HCT116 (cell line): ENCODE results near the gene GJB2. TPM values are rescaled to one million over a fixed set of nuclear protein-coding genes. Genes with fewer than 3 reads are reported as not detected.

ENCODE experiments used
- ATAC-seq: fragments of 200-7000 bp; cut with Tn5 transposase; 2 replicates; pipeline ENCODE4 v1.9.1; 2020; ENCODE audit warnings: mild to moderate bottlenecking, moderate library complexity
- BruUV-seq: library from RNA; stranded (reverse); fragments of 400-500 nt; replicated peaks from 2 replicates; lab custom pipeline; 2021; lab: Mats Ljungman, UMichigan
- CTCF ChIA-PET: fragments of 300-600 bp; sonication (Branson Sonifier 250); formaldehyde crosslinking; loops from one replicate; lab custom pipeline; 2021; ENCODE audit warnings: antibody characterized with exemption; lab: Charles Lee
- POLR2A ChIA-PET: fragments of 300-600, 350-600 bp; sonication (Branson Sonifier 250); formaldehyde crosslinking; loops from one replicate; lab custom pipeline; 2021; ENCODE audit warnings: antibody characterized with exemption; lab: Charles Lee
- RAD21 ChIA-PET, 2 experiments: fragments of 300-600 bp; sonication (Branson Sonifier 250); formaldehyde crosslinking; loops; one replicate each; lab custom pipeline; 2023; ENCODE audit warnings: low total read pairs in 2 of 2; ENCODE audit not compliant: uncharacterized antibody in 2 of 2, unreplicated experiment in 2 of 2, low non-redundant PET in 1 of 2; lab: Charles Lee
- DNase-seq: peaks from one replicate; pipeline ENCODE4 v3.0.0-alpha.2; 2010; ENCODE audit warnings: low read depth, low spot score
- H2AFZ ChIP-seq: fragments of 200-600 bp; shearing (Covaris generic), sonication (generic); 2 replicates; pipeline ENCODE4 v1.6.1; 2017; ENCODE audit warnings: low read depth, mixed run types, mixed read lengths, antibody characterized with exemption, low read length; ENCODE audit not compliant: poor library complexity, severe bottlenecking
- H3K27ac ChIP-seq: 2 replicates; pipeline ENCODE4 v1.5.1; 2012; ENCODE audit warnings: low read depth, low read length
- H3K27me3 ChIP-seq: fragments of 200-600 bp; sonication (generic); 2 replicates; pipeline ENCODE4 v1.6.1; 2016; ENCODE audit warnings: mixed run types, low read length, mixed read lengths; ENCODE audit not compliant: insufficient read depth
- H3K36me3 ChIP-seq, 2 experiments: fragments of 200-500 bp in 1 of 2; fragments of 200-600 bp in 1 of 2; sonication (Bioruptor generic) in 1 of 2; sonication (generic) in 1 of 2; 2 replicates each; pipeline versions ENCODE4 v1.5.1 to v1.6.1; 2014 to 2016; ENCODE audit warnings: low read length in 2 of 2, inconsistent platforms in 1 of 2, mixed read lengths in 1 of 2, mixed run types in 1 of 2; ENCODE audit not compliant: insufficient read depth in 2 of 2, control insufficient read depth in 1 of 2
- H3K4me1 ChIP-seq, 2 experiments: fragments of 200-600 bp in 1 of 2; sonication (generic) in 1 of 2; 2 replicates each; pipeline versions ENCODE4 v1.5.1 to v1.6.1; 2012 to 2017; ENCODE audit warnings: low read length in 2 of 2, inconsistent platforms in 1 of 2, mild to moderate bottlenecking in 1 of 2, mixed read lengths in 1 of 2, mixed run types in 1 of 2, moderate library complexity in 1 of 2; ENCODE audit not compliant: insufficient read depth in 2 of 2, control insufficient read depth in 1 of 2
- H3K4me2 ChIP-seq: fragments of 200-600 bp; sonication (generic); 2 replicates; pipeline ENCODE4 v1.6.1; 2017; ENCODE audit warnings: mixed run types, low read length, mixed read lengths
- H3K4me3 ChIP-seq, 2 experiments: fragments of 200-600 bp in 1 of 2; sonication (generic) in 1 of 2; replicated peaks in 1 of 2; 2 replicates each; pipeline ENCODE4 v1.5.1; 2011 to 2016; ENCODE audit warnings: low read length in 2 of 2, control low read depth in 1 of 2, low read depth in 1 of 2, mild to moderate bottlenecking in 1 of 2, mixed read lengths in 1 of 2, mixed run types in 1 of 2
- H3K79me2 ChIP-seq: fragments of 200-600 bp; sonication (generic); 2 replicates; pipeline ENCODE4 v1.6.1; 2017; ENCODE audit warnings: mild to moderate bottlenecking, mixed run types, low read length, moderate library complexity, mixed read lengths; ENCODE audit not compliant: insufficient read depth
- H3K9ac ChIP-seq: fragments of 200-600 bp; sonication (generic); 2 replicates; pipeline ENCODE4 v1.6.1; 2016; ENCODE audit warnings: low read length, mixed read lengths
- H3K9me2 ChIP-seq: fragments of 200-600 bp; sonication (generic), shearing (Covaris generic); 2 replicates; pipeline ENCODE4 v1.6.1; 2017; ENCODE audit warnings: mixed run types, mild to moderate bottlenecking, moderate library complexity; ENCODE audit not compliant: insufficient read depth
- H3K9me3 ChIP-seq, 2 experiments: fragments of 200-500 bp in 1 of 2; fragments of 200-600 bp in 1 of 2; sonication (Bioruptor generic) in 1 of 2; sonication (generic) in 1 of 2; 2 replicates each; pipeline ENCODE4 v1.6.1; 2014 to 2017; ENCODE audit warnings: low read length in 2 of 2, mixed read lengths in 2 of 2, inconsistent platforms in 1 of 2, low read depth in 1 of 2, mild to moderate bottlenecking in 1 of 2, mixed run types in 1 of 2, moderate library complexity in 1 of 2; ENCODE audit not compliant: control insufficient read depth in 1 of 2, insufficient read depth in 1 of 2
- H4K20me1 ChIP-seq: fragments of 200-600 bp; sonication (generic), shearing (Covaris generic); 2 replicates; pipeline ENCODE4 v1.6.1; 2017; ENCODE audit warnings: mixed run types, mild to moderate bottlenecking, moderate library complexity; ENCODE audit not compliant: insufficient read depth
- CEBPB ChIP-seq: IDR thresholded peaks from 2 replicates; pipeline ENCODE4 v1.6.1; 2012; ENCODE audit warnings: low read depth
- EGR1 ChIP-seq: IDR thresholded peaks from 2 replicates; pipeline ENCODE4 v1.6.1; 2012; ENCODE audit warnings: low read depth
- POLR2AphosphoS5 ChIP-seq: IDR thresholded peaks from 2 replicates; pipeline ENCODE4 v1.6.1; 2011; ENCODE audit warnings: mild to moderate bottlenecking, low read depth, low read length, moderate library complexity
- SRF ChIP-seq: IDR thresholded peaks from 2 replicates; pipeline ENCODE4 v1.6.1; 2012; ENCODE audit warnings: low read depth
- intact Hi-C: fragments of 100-400 bp; cut with micrococcal nuclease; formaldehyde crosslinking; loops from 2 replicates; pipeline ENCODE4 v1.10.0; 2022
- total RNA-seq: library from RNA; stranded (reverse); gene quantifications from one replicate; pipeline ENCODE4 v1.2.1, GENCODE V29; 2021; ENCODE audit not compliant: unreplicated experiment

The GJB2 gene
- total RNA-seq, 1 experiment from 2014 or later = 44.7 TPM

- no peak for ATAC-seq
- Histone ChIP-seq H3K9ac (no peak overlapping the region), H3K36me3 (no peaks in the 10 kb centered on the region), H3K4me1 (peaks cover 15 to 31% of the 10 kb centered on the region in 2 experiments), H3K9me3 (no peaks in the 10 kb centered on the region), H2AFZ (no peak overlapping the region), H3K79me2 (no peaks in the 10 kb centered on the region), H3K27ac (no peak overlapping the region), H3K27me3 (no peaks in the 10 kb centered on the region), H3K9me2 (no peaks in the 10 kb centered on the region), H3K4me3 (no peak overlapping the region), H4K20me1 (no peaks in the 10 kb centered on the region), H3K4me2 (no peak overlapping the region)
- BruUV-seq = no TSS peak
- intact Hi-C loops = no loop called here
- TF ChIP-seq CEBPB (no peak), POLR2AphosphoS5 (no peak), EGR1 (no peak)
- CTCF ChIA-PET = no interaction called here
- POLR2A ChIA-PET = no interaction called here
- RAD21 ChIA-PET = no interaction called here
- no peak for DNase-seq
Measured at GRCh38 chr13:20173116-20173746, 19.5 kb downstream of the GJB2 start.

- DNase-seq (no peak), ATAC-seq (no peak)
- Histone ChIP-seq H3K79me2 (no peaks in the 10 kb centered on the region), H3K9me3 (no peaks in the 10 kb centered on the region), H3K27ac (no peak overlapping the region), H2AFZ (no peak overlapping the region), H3K9ac (no peak overlapping the region), H3K4me3 (no peak overlapping the region), H4K20me1 (no peaks in the 10 kb centered on the region), H3K9me2 (no peaks in the 10 kb centered on the region), H3K4me2 (no peak overlapping the region), H3K4me1 (peaks cover 15 to 32% of the 10 kb centered on the region in 2 experiments), H3K36me3 (no peaks in the 10 kb centered on the region), H3K27me3 (no peaks in the 10 kb centered on the region)
- CTCF ChIA-PET = no interaction called here
- RAD21 ChIA-PET = no interaction called here
- POLR2A ChIA-PET = no interaction called here
- intact Hi-C loops = no loop called here
- TF ChIP-seq SRF = no peak
- no TSS peak for BruUV-seq
Measured at GRCh38 chr13:20171364-20171763, 21.4 kb downstream of the GJB2 start.
